Gastrocnemius medialis (tissue), 4 donors: Measurements from ENCODE around the gene IDH2.

Experiments
- POLR2A ChIP-seq, 2 donors: fragments of 450-650 bp; IDR thresholded peaks; one replicate each; pipeline ENCODE4 v1.6.1; 2017; ENCODE audit warnings: antibody characterized with exemption in 2 of 2, mild to moderate bottlenecking in 2 of 2, moderate library complexity in 2 of 2
- TF ChIP-seq, protein P1 (sequence below), 5 experiments: fragments of 450-650 bp in 3 of 5; fragments of 200-600 bp in 2 of 5; sonication (generic) in 2 of 5; IDR thresholded peaks in 4 of 5; conservative IDR thresholded peaks in 1 of 5; 1 replicate in 4 of 5; 2 replicates in 1 of 5; pipeline ENCODE4 v1.5.1; 2016 to 2019; ENCODE audit warnings: antibody characterized with exemption in 5 of 5, mild to moderate bottlenecking in 3 of 5, moderate library complexity in 3 of 5

DNA sequence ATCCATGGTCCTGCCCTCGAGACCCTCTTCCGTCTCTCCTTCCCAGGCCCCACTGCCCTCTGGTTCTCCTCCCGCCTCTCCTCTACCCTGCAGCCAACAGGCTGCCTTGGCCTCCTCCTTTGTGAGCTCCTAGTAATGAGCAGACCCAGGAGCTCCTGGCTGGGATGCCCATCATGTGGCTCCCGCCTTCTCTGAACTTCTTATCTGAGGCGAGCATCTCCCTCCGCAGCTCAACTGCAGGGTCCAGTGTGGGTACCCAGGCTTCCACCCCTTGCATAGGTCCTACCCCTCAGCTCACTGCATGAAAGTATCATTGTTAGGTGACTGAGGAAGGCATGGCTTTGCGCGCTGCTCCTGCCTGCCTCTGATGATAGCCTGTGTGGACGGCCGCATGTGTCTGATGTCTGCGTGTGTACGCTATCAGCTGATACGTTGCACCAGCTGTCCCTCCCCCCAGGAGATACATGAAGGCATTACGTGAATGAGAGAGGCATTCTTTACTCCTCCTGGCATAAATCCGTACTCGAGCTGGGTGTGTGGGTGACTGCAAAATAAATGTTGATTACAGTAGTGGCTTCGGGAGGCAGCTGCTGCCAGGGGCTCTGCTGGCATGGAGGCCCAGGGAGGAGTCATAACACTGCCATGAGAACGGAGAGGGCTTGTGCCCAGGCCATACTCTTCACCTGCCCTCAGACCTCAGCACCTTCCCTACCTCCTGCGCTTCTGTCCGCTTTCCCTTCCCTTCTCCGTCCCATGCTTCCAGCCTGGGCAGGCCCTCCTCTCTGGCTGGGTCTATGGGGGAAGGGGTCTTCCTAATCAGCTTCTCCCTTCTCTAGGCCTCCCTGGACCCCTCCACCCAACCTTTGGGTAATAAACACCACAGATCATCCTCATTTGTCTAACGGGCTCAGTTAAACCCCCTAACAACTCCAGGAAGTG lies 52.3 kb downstream of the IDH2 start:
- TF ChIP-seq, protein P1, sequence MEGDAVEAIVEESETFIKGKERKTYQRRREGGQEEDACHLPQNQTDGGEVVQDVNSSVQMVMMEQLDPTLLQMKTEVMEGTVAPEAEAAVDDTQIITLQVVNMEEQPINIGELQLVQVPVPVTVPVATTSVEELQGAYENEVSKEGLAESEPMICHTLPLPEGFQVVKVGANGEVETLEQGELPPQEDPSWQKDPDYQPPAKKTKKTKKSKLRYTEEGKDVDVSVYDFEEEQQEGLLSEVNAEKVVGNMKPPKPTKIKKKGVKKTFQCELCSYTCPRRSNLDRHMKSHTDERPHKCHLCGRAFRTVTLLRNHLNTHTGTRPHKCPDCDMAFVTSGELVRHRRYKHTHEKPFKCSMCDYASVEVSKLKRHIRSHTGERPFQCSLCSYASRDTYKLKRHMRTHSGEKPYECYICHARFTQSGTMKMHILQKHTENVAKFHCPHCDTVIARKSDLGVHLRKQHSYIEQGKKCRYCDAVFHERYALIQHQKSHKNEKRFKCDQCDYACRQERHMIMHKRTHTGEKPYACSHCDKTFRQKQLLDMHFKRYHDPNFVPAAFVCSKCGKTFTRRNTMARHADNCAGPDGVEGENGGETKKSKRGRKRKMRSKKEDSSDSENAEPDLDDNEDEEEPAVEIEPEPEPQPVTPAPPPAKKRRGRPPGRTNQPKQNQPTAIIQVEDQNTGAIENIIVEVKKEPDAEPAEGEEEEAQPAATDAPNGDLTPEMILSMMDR (IDR thresholded peaks at IDR 0.05 in 4 of 5, conservative IDR thresholded peaks at IDR 0.05 in 1 of 5): no peak
- TF ChIP-seq POLR2A (IDR thresholded peaks at IDR 0.05): peak in 1 of 2 donors; percentile 8
